Astrocyte of the cerebellum (primary cell): ENCODE data around the gene ZCCHC4.
A peak's percentile ranks its signal among the peaks of the same experiment; 100 is the strongest.

ENCODE experiments used
- DNase-seq: peaks from one replicate; pipeline ENCODE4 v3.0.0-alpha.2; 2011; ENCODE audit warnings: low read depth
- H3K4me3 ChIP-seq: 2 replicates; pipeline ENCODE4 v1.5.1; 2011; ENCODE audit warnings: mild to moderate bottlenecking, low read depth, low read length, moderate library complexity
- CTCF ChIP-seq: IDR thresholded peaks from 2 replicates; pipeline ENCODE4 v1.5.1; 2012; ENCODE audit warnings: low read length, low read depth, moderate library complexity, mild to moderate bottlenecking; ENCODE audit errors: missing control alignments
- in situ Hi-C: cut with HindIII; loops from 2 replicates; pipeline ENCODE4 v1.10.0; 2017; ENCODE audit warnings: low sequenced_read_pairs

The ZCCHC4 gene

GRCh38 chr4:25330905-25331808 lies 18.6 kb downstream of the ZCCHC4 start:
- H3K4me3 ChIP-seq: no peak overlapping the region
- in situ Hi-C loops: no loop called here
- no peak for TF ChIP-seq CTCF
- DNase-seq: no peak

GRCh38 chr4:25343671-25344070 lies 31.1 kb downstream of the ZCCHC4 start:
- no peak for DNase-seq

GRCh38 chr4:25345744-25346143 lies 33.2 kb downstream of the ZCCHC4 start:
- DNase-seq: peak; percentile 33
- in situ Hi-C loops: no loop called here
- no peak for TF ChIP-seq CTCF
- H3K4me3 ChIP-seq: no peak overlapping the region

More at GRCh38 chr4:25343671-25344070, 31.1 kb downstream of the ZCCHC4 start:
- in situ Hi-C loops: no loop called here
- no peak overlapping the region for H3K4me3 ChIP-seq
- no peak for TF ChIP-seq CTCF

GRCh38 chr4:25346913-25347312 lies 34.3 kb downstream of the ZCCHC4 start:
- in situ Hi-C loops: no loop called here
- no peak overlapping the region for H3K4me3 ChIP-seq
- no peak for TF ChIP-seq CTCF
- no peak for DNase-seq

- in situ Hi-C loops: no loop called here
- no peak for TF ChIP-seq CTCF
- no peak overlapping the region for H3K4me3 ChIP-seq
- DNase-seq: no peak
Measured at GRCh38 chr4:25347473-25347872, 34.9 kb downstream of the ZCCHC4 start.

GRCh38 chr4:25347971-25348370 lies 35.4 kb downstream of the ZCCHC4 start:
- in situ Hi-C loops: no loop called here

More at GRCh38 chr4:25347971-25348370, 35.4 kb downstream of the ZCCHC4 start:
- TF ChIP-seq CTCF: no peak
- H3K4me3 ChIP-seq: no peak overlapping the region
- no peak for DNase-seq
